GM18507 (cell line): ENCODE data around the gene SYNCRIP.
"Not testable (repeated sequence)": the region's sequence is repeated elsewhere in the genome, so short reads cannot be mapped to it uniquely, and the experiment has no call there.

Experiments used
- DNase-seq: peaks from one replicate; pipeline ENCODE4 v3.0.0; 2011; ENCODE audit warnings: low read depth; ENCODE audit not compliant: insufficient read length; ENCODE audit errors: extremely low spot score
- FAIRE-seq: peaks from 2 replicates; lab custom pipeline; 2011; peaks lifted over from hg19 to GRCh38; lab: Jason Lieb, UNC

The SYNCRIP gene

DNA sequence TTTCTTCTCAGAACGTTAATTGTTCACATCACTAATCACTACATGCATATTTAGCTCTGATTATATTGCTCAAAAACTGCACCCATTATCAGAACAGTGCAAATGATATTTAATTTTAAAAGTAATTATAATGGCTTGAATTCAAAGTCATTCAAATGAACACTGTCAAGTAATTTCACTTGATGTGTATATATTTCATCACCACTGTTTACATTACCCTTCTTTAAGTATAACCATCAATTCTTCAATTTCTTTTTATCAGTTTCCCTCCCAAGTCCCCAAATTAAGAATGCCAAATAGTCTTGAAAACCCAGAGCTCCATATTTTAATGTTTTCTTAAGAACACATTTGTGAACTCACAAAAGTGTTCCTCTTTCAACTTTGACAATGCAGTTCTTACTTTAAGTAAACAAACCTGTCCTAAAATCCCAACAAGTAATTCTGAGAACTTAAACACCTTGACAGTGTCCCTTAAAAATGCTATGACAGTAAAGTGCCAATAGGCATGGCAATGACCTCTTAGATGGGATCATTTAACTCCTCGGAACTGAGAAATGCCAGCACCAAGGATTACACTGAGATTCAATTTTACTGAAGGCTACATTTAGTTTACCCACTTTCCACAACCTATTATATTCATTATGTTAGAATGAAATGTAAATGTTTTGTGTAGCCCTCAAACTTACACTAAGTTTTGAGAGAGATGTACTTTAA lies 32.3 kb downstream of the SYNCRIP start:
- no peak for DNase-seq
- FAIRE-seq = no peak

DNA sequence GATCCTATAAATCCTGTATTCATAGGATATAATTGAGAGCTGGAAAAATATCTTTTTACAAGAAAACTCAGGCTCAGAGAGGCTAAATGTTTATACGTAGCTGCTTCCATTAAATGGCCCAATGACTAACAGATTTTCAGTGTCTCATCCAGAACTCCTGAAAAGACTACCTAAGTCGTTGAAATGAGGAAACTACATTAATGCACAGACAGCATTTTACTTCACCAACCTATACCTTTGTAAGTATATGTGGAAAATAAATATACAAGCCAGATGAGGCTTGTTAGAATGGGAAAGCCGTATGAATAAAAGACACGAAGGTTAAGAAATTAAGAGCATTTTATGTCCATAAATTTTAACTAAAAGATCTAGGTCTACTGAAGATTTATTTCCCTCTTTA lies 40.6 kb downstream of the SYNCRIP start:
- no peak for FAIRE-seq
- no peak for DNase-seq

DNA sequence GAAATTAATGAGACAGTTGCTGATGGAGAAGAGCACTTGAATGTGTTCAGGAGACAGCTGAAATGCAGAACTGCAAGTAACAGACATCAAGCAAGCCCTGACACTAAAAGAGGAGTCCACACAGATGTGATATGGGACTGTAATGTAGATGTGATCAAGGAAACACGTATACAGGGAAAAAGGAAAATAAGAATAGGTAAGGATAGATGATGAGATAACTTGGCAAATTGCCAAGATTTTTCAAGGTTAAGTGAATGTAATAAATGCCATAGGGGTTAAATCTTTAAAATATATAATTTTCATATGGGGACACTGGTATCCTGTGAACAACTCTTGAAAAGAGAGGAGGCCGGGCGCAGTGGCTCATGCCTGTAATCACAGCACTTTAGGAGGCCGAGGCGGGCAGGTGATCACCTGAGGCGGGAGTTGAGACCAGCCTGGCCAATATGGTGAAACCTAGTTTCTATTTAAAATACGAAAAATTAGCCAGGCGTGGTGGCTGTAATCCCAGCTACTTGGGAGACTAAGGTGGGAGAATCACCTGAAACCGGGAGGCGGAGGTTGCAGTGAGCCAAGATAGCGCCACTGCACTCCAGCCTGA lies 41.9 kb downstream of the SYNCRIP start:
- DNase-seq (no peak), FAIRE-seq (no peak)

DNA sequence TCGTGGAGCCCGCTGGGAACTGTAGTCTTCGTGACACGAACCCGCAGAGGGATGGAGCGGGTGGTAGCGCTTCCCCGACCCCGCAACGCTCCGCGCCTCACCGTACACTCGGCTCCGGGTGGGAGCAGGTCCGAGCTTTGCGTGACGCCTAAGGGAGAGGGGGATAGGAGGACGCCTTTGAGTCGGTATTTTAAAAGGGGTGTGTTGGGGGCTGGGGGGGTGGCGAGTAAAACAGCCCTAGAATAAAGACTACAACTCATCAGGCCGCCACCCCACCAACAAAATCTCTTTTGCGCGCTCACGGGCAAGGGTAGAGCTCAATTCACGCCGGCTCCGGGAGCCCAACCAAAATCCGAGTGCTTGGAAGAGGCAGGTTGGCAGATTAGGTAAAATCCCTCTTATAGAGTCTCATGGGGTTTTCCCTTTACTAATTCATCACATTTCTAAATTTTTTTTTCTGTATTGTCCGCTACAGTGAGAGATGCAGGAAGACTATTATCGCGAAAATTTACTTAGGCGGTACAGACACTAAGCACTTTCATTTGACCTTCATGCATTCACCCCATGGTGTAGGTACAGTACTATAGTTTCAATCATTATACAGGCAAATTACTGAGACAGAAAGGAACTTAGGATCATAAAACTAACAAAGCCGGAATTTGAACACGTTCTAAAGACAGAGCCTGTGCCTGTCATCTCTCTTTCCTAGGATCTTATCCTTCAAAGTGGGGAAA lies 48.3 kb downstream of the SYNCRIP start:
- FAIRE-seq = peak; percentile 73
- no peak for DNase-seq

DNA sequence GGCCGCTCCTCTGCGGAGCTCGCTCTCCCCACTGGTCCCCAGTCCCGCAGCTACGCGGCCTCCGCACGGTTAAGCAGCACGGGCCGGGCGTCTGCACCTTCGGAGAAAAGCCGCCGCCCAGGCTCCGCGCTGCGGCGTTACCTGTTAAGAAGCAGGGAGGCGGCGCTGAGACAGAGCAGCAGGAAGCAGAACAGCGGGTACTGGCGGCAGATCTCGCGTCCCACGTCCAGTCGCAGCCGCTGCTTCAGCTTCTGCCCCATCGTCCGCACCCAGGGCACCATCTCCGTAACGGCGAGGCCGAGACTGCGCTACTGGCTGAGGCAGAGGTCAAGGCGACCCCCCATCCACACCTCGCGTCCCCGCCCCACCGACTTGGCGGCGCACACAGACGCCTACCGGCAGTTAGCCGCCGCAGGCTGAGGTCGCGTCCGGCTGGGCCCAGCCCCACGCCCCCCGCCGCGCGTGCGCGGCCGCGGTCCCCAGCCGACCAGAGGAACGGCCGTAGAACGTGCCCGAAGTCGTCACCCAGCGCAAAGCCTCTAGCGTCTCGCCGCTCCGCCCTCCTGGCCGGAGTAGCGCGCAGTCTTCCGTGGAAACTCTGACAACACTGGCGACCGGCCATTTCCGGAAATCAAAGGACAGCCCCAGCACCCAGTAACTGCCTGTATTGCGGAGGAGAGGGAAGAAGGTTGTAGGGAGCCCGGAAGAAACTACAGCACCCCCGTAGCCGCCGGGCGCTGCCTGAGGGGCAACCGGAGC lies 49.1 kb downstream of the SYNCRIP start, which contains the start of gene SNX14:
SNX14 (minus strand) TSS at position 421 of the 759 bp plus-strand sequence; CDS start at position 281, 140 bp downstream.
- DNase-seq = peak; percentile 86
- FAIRE-seq = peak; percentile 99

DNA sequence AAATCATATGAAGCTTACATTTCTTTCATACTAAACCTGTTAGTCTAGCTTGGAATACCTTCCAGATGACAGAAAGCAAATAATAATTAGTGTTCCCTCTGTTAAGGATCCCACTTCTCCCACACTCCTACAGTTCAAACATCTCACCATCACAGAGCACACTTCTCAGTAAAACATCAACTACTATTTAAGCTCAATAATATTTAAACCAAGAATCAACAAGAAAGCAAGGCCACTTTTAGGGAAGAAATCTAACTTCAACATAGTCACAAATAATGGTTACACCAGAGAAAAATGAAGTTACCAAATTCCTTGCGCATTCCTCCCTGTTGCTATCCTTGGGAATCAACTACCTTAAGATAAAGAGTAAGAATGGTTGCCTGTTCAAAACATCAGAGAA lies 50.7 kb downstream of the SYNCRIP start:
- DNase-seq (no peak), FAIRE-seq (no peak)

DNA sequence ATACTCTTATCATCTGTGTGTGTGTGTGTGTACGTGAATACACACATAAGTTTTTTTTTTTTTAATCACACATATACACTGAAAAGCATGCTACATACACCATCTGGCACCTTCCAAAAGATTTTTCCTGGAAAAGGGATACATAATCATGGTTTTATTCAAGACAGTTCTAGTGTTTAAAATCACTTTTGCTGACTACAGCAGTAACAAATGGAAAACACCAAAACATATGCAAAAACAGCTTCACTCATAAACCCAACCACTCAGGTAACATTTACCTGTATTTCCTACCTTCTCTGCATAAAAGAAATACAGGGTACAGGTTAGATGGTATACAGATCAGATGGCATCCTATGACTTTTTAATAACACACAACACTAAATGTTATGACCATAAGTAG lies 51.5 kb downstream of the SYNCRIP start:
- FAIRE-seq (no peak), DNase-seq (no peak)

DNA sequence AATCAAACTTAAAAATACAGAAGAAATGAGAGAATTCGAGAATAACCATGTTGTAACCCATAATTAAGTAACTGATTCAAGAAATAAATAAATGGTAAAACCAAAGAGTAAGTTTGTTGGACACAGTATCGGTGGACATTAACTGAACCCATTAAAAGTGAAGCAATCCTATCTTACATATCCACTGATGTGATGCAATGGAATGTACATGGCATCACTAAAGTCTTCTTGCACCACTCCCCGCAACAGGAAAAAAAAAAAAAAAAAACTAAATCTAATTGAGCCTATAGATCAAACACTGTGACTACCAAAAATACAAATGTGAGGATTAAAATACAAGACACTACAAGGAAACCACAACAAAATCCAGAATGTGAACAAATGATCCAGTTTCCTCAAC lies 56.9 kb downstream of the SYNCRIP start:
- DNase-seq (no peak), FAIRE-seq (no peak)

DNA sequence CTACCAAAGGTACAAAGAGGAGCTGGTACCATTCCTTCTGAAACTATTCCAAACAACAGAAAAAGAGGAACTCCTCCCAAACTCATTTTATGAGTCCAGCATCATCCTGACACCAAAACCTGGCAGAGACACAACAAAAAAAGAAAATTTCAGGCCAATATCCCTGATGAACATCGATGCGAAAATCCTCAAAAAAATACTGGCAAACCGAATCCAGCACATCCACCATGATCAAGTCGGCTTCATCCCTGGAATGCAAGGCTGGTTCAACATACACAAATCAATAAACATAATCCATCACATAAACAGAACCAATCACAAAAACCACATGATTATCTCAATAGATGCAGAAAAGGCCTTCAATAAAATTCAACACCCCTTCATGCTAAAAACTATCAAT lies 59.9 kb downstream of the SYNCRIP start:
- not testable (repeated sequence) for DNase-seq, FAIRE-seq

DNA sequence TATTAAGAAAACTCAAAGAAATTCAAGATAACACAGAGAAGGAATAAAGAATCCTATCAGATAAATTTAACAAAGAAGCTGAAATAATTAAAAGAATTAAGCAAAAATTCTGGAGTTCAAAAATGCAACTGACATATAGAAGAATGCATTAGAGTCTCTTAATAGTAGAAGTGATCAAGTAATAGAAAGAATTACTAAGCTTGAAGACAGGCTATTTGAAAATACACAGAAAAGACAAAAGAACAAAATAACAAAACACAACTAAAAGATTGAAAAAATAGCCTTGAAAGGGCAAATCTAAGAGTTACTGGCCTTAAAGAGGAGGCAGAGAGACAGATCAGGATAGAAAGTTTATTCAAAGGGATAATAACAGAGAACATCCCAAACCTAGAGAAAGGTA lies 61.1 kb downstream of the SYNCRIP start:
- DNase-seq (no peak), FAIRE-seq (no peak)

DNA sequence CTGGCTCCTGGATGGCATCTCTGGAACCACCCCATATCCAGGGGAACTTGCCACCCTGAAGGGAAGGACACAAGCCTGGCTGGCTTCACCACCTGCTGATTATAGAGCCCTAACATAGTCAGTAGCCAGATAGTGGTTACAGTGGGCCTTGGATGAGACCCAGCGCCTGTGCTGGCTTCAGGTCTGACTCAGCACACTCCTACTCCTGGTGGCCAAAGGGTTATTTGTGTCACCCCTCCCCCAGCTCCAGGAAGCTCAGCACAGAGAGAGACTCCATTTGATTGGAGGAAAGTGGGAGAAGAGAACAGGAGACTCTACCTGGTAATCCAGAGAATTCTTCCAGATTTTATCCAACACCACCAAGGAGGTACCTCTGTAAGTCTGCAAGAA lies 61.8 kb downstream of the SYNCRIP start:
- DNase-seq (no peak), FAIRE-seq (no peak)

DNA sequence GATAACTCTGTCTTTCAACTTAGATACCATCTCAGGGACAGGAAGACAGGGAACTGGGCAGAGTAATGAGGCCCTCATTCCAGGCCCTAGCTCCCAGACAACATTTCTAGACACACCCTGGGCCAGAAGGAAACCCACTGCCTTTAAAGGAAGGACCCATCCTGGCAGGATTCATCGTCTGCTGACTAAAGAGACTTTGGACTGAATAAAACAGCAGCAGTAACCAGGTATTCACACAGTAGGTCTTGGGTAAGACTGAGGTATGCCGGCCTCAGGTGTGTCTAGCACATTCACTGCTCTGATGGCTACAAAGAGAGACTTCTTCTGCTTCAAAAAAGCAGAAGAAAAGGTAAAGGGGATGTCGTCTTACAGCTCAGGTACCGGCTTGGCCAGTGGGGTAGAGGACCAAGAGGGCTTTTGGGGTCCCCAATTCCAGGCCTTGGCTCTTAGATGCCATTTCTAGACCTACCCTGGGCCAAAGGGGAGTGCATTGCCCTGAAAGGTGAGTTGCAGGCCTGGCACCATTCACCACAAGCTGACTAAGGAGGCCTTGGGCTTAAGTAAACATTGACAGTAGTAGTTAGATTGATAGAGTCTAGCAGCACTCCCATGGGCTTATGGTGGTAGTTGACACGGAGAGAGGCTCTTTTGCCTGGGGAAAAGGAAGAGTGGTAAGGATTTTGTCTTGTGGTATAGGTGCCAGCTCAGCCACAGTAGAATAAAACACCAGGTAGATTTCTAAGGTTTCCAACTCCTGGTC lies 62.4 kb downstream of the SYNCRIP start:
- FAIRE-seq = no peak

DNA sequence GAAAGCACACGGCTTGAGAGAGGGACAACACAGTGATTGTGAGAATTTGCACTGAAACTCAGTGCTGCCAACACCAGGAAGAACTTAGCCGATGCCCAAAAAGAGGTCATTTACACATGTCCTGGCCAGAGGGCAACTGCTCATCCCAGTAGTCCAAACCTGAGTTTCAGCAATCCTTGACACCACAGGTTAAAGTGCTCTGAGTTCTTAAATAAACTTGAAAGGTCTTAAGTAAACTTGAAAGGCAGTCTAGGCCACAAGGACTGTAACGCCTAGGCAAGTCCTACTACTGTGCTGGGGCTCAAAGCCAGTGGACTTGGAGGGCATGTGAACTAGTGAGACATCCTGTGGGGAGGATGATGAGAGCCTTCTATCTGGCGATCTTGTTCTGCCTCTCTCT lies 63.1 kb downstream of the SYNCRIP start:
- DNase-seq (no peak), FAIRE-seq (no peak)

More for the DNA sequence above, 62.4 kb downstream of the SYNCRIP start:
- no peak for DNase-seq

DNA sequence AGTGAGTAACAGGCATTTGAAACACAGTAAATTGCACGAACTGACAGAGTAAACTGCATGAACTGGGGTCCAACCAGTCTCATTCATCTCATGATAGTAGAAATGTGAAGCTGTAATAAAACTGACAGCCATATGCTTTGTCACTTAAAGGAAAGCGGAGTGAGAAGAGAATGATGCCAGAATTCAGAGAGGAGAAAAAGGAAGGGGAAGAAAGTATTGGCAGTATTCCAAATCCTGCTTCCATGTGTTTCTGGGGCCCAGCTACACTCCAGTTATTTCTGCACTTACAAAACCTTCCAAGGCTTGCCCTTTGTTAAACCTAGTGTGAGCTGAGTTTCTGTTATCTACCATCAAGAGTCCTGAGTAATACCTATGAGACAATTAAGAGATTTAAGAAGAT lies 66.2 kb downstream of the SYNCRIP start:
- DNase-seq (no peak), FAIRE-seq (no peak)

DNA sequence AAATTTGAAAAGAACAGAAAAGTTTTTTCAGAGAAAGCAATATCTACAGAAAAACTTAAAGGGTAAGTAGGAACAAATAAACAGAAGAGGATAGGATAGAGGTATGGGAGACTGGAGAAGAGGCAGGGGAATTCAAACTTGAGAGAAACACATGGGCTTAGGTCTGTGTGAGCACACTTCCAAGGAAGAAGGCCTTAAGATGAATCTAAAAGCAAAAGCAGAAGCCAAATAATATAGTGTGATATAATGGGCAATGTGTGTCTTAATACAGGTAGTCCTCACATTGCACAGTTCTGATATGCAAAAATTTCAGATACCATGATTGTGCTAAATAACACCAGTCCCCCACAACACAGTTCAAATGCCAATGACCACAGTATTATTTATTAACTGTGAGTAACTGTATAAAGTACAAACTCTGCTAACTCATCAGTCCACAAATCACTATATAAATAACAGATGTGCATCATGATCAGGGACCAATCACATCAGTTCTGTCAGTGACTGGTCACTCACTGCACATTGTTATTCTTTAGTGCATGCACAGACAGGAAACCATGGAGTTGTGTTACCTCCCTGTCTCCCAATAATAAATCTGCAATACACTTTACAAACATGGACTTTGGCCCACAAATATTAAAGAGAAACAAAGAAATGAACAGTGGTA lies 67.6 kb downstream of the SYNCRIP start:
- FAIRE-seq (peak; percentile 64), DNase-seq (no peak)

DNA sequence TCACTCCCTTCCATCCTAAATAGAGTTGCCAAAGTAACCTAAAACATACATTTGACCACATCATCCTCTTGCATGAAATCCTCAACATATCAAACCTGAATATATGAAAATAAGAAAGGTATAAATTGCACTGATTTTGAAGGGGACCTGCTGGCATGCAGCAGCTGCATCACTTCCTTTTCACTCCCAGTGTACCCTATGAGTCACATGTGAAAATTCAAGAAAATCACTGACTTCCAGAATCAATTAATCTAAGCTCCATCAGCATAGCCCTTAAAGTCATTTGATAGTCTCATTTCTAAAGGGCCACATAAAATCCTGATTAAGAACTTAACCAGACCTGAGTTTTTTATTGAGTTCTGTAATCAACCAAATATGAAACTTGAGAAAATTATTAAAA lies 73.4 kb downstream of the SYNCRIP start:
- FAIRE-seq (no peak), DNase-seq (no peak)

DNA sequence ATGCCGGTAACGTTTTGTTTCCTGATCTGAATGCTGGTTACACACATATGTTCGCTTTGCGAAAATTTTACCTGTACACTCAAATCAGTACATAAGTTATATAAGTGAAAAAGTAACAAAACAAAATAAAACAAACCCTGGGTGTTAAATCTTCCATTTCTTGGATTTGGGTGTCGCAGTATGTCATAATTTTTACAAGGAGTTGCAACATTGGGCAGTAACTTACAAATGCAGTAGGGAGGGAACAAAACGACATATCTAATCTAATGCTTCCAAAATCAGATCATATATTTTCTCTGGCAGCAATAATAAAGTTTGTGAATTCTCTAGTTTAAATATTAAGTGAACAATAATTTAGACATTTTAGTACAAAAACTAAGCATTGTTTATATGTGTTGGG lies 74.3 kb downstream of the SYNCRIP start:
- FAIRE-seq (no peak), DNase-seq (no peak)

DNA sequence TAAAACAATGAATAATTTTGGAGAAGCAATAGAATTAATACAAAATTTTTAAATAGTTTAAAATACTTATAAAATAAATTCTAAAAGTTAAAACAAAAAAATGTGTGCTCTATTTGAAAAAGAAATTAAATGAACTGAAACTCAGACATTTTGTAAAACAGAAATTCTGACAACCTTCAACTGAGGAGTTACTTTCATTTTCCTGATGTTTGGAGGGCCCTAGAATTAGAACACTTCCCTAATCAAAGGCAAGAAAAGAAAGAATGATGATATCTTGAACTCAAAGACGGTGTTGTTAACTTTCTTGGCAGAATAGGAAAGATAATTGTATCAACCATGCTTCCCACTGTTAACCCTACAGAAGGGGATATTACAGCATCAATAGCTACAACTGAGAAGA lies 77.0 kb downstream of the SYNCRIP start:
- DNase-seq (no peak), FAIRE-seq (no peak)

DNA sequence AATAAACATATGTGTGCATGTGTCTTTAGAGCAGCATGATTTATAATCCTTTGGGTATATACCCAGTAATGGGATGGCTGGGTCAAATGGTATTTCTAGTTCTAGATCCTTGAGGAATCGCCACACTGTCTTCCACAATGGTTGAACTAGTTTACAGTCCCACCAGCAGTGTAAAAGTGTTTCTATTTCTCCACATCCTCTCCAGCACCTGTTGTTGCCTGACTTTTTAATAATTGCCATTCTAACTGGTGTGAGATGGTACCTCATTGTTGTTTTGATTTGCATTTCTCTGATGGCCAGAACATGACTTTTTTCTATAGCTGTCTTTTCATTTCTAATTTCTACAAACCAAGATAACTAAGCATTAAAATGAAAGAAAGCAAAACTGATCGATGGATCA lies 78.5 kb downstream of the SYNCRIP start:
- not testable (repeated sequence) for DNase-seq, FAIRE-seq
